Measurements from ENCODE around the gene RNASEL. TPM values are rescaled to one million over a fixed set of nuclear protein-coding genes. Genes with fewer than 3 reads are reported as not detected.
A peak's percentile ranks its signal among the peaks of the same experiment; 100 is the strongest.

Gene RNASEL
- total RNA-seq, 2 experiments from 2014 or later, result 11.4 to 13.2 TPM

- ATAC-seq (ENCODE audit: low read depth) (peak; percentile 20), DNase-seq (peak; percentile 60)
- Mint-ChIP-seq H3K36me3 (peaks cover 6% of the 10 kb centered on the region), H3K27ac (no peak overlapping the region), H3K4me3 (peak overlapping the region; percentile 59), H3K9me3 (no peaks in the 10 kb centered on the region), H3K27me3 (peaks cover 74% of the 10 kb centered on the region), H3K4me1 (peaks cover 44% of the 10 kb centered on the region)
- POLR2A ChIA-PET, result interaction anchor here (3.3 kb wide), 1 partner anchor 10 kb away, joined by 32 read pairs; the partner anchor contains the start of gene RGS16
Measured at GRCh38 chr1:182614796-182615454, 25.9 kb upstream of the RNASEL start.

GRCh38 chr1:182611787-182612186 lies 22.7 kb upstream of the RNASEL start:
- no peak overlapping the region for H3K4me3 Mint-ChIP-seq
- H3K27me3 Mint-ChIP-seq, result peaks cover 67% of the 10 kb centered on the region
- H3K27ac Mint-ChIP-seq, result no peak overlapping the region
- no peaks in the 10 kb centered on the region for H3K9me3 Mint-ChIP-seq
- H3K36me3 Mint-ChIP-seq, result peaks cover 5% of the 10 kb centered on the region
- peaks cover 42% of the 10 kb centered on the region for H3K4me1 Mint-ChIP-seq
- DNase-seq (no peak), ATAC-seq (ENCODE audit: low read depth) (no peak)
- POLR2A ChIA-PET, result interaction anchor here (1.4 kb wide), 1 partner anchor 8 kb away, joined by 4 read pairs; no protein-coding TSS in a partner anchor

DNA sequence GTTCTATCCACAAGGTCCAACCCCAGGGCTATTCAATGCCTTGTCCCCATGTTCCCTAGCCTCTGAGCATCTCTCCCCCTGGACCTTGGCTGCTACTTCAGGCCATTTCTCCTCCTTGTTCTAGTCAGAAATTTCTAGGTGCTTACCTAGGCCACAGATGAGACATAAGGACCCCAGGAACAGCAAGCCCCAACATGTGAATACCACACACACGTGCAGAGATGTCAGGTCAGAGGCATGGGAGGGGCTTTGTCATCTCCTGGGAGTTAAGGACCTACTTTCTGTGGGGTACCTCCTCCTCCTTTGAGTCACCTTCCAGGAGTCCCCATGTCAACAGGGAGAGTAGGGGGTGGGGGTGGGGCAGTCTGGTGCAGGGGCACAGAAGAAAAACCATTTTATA lies 22.3 kb upstream of the RNASEL start:
- no peaks in the 10 kb centered on the region for H3K9me3 Mint-ChIP-seq
- no peak overlapping the region for H3K4me3 Mint-ChIP-seq
- POLR2A ChIA-PET, result interaction anchor here (1.1 kb wide), 1 partner anchor 179 kb away, joined by 3 read pairs; no protein-coding TSS in a partner anchor
- ATAC-seq (ENCODE audit: low read depth), result no peak
- H3K36me3 Mint-ChIP-seq, result peaks cover 5% of the 10 kb centered on the region
- peaks cover 41% of the 10 kb centered on the region for H3K4me1 Mint-ChIP-seq
- peaks cover 63% of the 10 kb centered on the region for H3K27me3 Mint-ChIP-seq
- no peak for DNase-seq
- no peak overlapping the region for H3K27ac Mint-ChIP-seq

- POLR2A ChIA-PET, result interaction anchor here (1.1 kb wide), 1 partner anchor 179 kb away, joined by 3 read pairs; no protein-coding TSS in a partner anchor
- Mint-ChIP-seq H3K4me1 (peaks cover 34% of the 10 kb centered on the region), H3K27ac (no peak overlapping the region), H3K27me3 (peaks cover 64% of the 10 kb centered on the region), H3K9me3 (no peaks in the 10 kb centered on the region), H3K4me3 (no peak overlapping the region), H3K36me3 (peaks cover 3% of the 10 kb centered on the region)
- ATAC-seq (ENCODE audit: low read depth), result no peak
- no peak for DNase-seq
Measured at GRCh38 chr1:182610606-182611194, 21.6 kb upstream of the RNASEL start.

DNA sequence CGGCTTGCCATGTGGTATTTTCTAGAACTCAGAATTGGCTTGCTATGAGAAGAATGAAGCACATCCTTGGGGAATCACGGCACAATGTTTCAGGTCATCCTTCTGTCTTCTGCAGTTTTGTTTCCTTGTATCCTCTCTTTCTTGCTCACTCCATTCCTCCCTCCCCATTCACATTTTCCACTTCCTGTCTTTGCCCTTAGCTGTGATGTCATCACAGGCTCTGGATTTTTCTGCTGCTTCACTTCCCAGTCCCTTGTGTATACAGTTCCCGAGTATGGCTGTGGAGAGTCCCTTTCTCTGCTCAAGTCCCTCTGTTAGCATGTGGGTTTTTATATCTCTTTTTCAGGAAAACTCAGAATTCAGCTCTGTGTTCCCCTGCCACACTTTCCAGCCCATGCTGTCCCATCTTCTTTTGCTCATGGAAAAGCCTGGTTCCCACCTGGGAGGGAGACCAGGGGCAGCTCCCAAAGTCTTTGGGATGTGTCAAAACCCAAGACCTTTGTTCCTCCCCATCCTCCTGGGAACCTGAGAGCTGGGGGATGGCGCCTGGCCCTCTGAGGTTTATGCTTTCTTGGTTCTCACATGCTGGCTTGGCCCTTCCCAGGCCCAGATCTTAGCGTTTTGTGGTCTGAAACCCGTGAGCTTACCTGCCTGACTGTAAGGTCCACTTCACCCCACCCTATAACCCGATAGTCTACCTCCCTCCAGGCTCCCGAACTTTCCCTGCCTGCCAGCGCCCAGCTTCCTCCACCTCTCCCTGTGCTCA lies 20.0 kb upstream of the RNASEL start:
- POLR2A ChIA-PET, result interaction anchor here (1.0 kb wide), 1 partner anchor 20 kb away, joined by 3 read pairs; no protein-coding TSS in a partner anchor
- no peak for DNase-seq

GRCh38 chr1:182608236-182608635 lies 19.2 kb upstream of the RNASEL start:
- Mint-ChIP-seq H3K4me1 (peaks cover 37% of the 10 kb centered on the region), H3K36me3 (peaks cover 3% of the 10 kb centered on the region), H3K9me3 (no peaks in the 10 kb centered on the region), H3K27me3 (peaks cover 52% of the 10 kb centered on the region), H3K4me3 (no peak overlapping the region), H3K27ac (no peak overlapping the region)
- no peak for ATAC-seq (ENCODE audit: low read depth)
- POLR2A ChIA-PET, result no interaction called here
- no peak for DNase-seq

More for the DNA sequence above, 20.0 kb upstream of the RNASEL start:
- Mint-ChIP-seq H3K27me3 (peaks cover 60% of the 10 kb centered on the region), H3K36me3 (peaks cover 3% of the 10 kb centered on the region), H3K27ac (no peak overlapping the region), H3K4me1 (peaks cover 34% of the 10 kb centered on the region), H3K4me3 (no peak overlapping the region), H3K9me3 (no peaks in the 10 kb centered on the region)
- no peak for ATAC-seq (ENCODE audit: low read depth)

DNA sequence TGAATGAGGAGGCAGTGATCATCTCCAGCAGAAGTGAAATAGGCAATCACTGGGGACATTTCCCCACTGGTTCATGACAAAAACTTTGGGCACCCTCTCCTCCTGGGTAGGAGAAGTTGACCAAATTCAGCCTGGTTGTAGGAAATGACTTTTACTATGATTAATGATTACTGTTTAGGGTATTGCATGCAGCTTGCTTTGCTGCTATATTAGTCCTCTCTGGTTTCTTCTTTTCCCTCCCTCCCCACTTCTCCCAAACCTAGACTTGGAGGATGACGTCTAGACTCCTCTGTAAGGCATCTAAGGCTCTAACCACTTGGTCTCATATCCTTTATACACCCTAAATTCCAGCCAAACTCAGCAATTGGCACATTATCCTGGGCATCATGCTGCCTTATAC lies 18.5 kb upstream of the RNASEL start:
- DNase-seq, result no peak
- Mint-ChIP-seq H3K27ac (no peak overlapping the region), H3K27me3 (peaks cover 46% of the 10 kb centered on the region), H3K9me3 (no peaks in the 10 kb centered on the region), H3K4me3 (no peak overlapping the region), H3K4me1 (peaks cover 35% of the 10 kb centered on the region), H3K36me3 (peaks cover 3% of the 10 kb centered on the region)
- POLR2A ChIA-PET, result interaction anchor here (4.9 kb wide), 1 partner anchor 8 kb away, joined by 32 read pairs; no protein-coding TSS in a partner anchor
- no peak for ATAC-seq (ENCODE audit: low read depth)

DNA sequence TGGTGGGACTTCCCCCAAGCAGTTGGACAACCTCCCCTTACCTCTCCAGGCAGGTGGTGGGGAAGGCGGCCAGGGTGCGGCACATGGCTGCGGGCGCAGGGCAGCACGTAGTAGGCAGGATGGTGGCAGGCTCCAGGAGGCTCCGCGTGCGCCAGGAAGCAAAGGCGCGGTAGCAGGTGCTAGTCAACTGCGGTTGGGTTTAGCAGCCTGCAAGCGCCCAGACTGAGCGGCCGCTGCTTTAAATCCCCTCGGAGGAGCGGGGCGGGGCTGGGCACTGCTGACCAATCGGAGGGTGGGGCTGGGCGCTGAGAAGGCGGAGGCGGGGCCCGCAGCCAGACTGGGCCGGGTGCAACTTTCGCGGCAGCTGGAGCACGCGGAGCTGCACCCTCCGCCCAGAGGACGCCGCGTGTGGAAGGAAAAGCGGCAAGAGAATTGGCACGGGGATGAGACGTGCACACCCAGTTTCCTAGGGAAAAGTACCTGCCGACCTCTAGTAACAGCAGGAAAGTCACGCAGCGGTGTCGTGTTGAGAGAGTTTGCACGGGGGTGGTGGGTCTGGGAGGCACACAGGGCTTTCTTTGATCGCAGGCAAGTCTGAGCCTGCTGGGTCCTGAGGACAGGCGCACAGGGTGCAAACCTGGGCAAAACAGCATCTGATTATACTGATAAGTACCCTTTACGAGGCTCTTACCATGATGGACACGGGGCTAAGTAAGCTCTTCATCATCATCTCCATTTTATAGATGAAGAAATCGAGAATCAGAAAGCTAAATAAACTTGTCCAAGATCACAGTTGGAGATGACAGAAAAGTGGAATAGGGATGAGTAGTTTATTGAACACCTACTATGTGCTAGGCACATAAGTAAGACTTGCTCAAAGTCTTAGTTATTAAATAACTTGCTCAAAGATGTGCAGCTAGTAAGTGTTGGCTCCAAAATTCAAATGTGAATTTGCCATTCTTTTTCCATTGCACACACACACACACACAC lies 15.4 kb upstream of the RNASEL start, which contains the start of gene RGS16:
RGS16 (minus strand) TSS at position 215 of the 990 bp plus-strand sequence; CDS start at position 85, 130 bp downstream.
- Mint-ChIP-seq H3K4me1 (peaks cover 28% of the 10 kb centered on the region), H3K4me3 (peak within 1 kb of the TSS; percentile 70), H3K27me3 (peaks cover 20% of the 10 kb centered on the region), H3K27ac (peak within 1 kb of the TSS; percentile 47), H3K9me3 (no peaks in the 10 kb centered on the region), H3K36me3 (peaks cover 4% of the 10 kb centered on the region)
- ATAC-seq (ENCODE audit: low read depth), result peak; percentile 88
- POLR2A ChIA-PET, result interaction anchor here (1.5 to 4.9 kb wide), 2 partner anchors 11 to 183 kb away, joined by 6 to 32 read pairs; no protein-coding TSS in a partner anchor
- DNase-seq, result peak; percentile 88

DNA sequence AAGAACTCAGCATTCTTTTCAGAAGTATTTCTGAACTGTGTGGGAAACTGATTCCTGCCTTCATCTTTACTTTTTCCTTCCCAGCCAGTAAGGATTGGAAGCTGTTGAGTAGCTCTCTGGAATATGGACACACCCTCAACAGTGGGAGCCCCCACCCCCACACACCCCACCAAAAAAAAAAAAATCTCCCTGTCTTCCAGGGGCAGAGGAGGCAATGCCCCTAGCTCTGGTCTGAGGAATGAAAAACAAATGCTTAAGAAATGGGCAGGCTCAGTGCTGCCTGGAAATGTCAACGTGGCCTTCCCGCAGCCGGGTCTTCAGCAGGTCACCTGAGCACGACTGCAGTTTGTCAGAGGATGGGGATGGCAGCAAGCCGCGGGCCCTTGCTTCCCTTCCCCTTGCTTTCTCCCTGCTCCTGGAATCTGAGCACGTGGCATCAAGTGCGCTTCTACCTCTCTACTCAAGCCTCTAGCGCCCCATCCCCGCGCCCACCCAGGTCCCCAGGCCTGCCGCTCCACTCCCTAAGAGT lies 14.7 kb upstream of the RNASEL start:
- Mint-ChIP-seq H3K27me3 (peaks cover 12% of the 10 kb centered on the region), H3K9me3 (no peaks in the 10 kb centered on the region), H3K4me3 (peak overlapping the region; percentile 70), H3K4me1 (peaks cover 26% of the 10 kb centered on the region), H3K27ac (peak overlapping the region; percentile 47), H3K36me3 (peaks cover 2% of the 10 kb centered on the region)
- peak; percentile 5 for ATAC-seq (ENCODE audit: low read depth)
- POLR2A ChIA-PET, result interaction anchor here (1.1 to 4.9 kb wide), 4 partner anchors 9 to 183 kb away, joined by 4 to 32 read pairs (median 6); no protein-coding TSS in a partner anchor
- DNase-seq, result no peak

DNA sequence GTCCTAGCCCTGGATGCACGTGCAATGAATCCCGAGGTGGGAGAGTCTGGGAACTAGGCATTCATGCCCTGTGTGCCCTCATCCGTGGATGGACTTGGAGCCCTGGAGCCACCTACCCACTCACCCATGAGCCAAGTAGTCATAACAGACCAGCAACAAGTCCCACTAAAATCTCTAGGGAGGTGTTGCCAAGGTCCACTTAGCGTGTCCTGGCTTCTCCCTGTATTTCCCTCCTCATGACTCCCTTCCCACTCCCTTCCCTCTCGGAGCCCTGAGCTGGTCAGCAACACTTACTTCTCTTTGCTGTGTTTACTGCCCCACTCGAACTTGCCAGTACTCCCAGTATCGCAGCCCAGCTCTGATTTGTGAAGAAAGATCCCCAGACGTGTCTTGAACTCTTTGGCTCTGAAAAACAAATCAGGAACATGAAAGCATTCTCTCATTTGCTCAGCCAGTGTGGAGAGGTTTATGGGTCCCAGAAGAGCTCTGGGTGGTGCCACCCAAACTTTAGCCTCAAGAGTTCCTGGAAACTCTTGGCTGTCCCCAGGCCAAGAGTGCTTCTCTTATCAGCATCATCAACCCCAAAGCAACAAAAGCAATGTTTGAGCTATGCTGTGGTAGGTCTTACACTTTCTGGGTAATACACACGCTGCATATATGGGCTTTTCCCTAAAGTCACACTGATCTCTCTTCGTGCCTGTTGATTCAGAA lies 14.0 kb upstream of the RNASEL start:
- peaks cover 8% of the 10 kb centered on the region for H3K27me3 Mint-ChIP-seq
- peak overlapping the region; percentile 70 for H3K4me3 Mint-ChIP-seq
- ATAC-seq (ENCODE audit: low read depth) (peak; percentile 45), DNase-seq (no peak)
- no peaks in the 10 kb centered on the region for H3K9me3 Mint-ChIP-seq
- H3K36me3 Mint-ChIP-seq, result peaks cover 2% of the 10 kb centered on the region
- POLR2A ChIA-PET, result interaction anchor here (1.1 to 4.9 kb wide), 4 partner anchors 9 to 184 kb away, joined by 4 to 32 read pairs (median 6); no protein-coding TSS in a partner anchor
- peaks cover 26% of the 10 kb centered on the region for H3K4me1 Mint-ChIP-seq
- H3K27ac Mint-ChIP-seq, result peak overlapping the region; percentile 47

- peaks cover 2% of the 10 kb centered on the region for H3K36me3 Mint-ChIP-seq
- H3K4me3 Mint-ChIP-seq, result no peak overlapping the region
- peaks cover 20% of the 10 kb centered on the region for H3K4me1 Mint-ChIP-seq
- no peak for DNase-seq
- H3K9me3 Mint-ChIP-seq, result no peaks in the 10 kb centered on the region
- peaks cover 7% of the 10 kb centered on the region for H3K27me3 Mint-ChIP-seq
- POLR2A ChIA-PET, result interaction anchor here (1.2 to 1.5 kb wide), 5 partner anchors 14 to 238 kb away, joined by 3 to 6 read pairs (median 3); no protein-coding TSS in a partner anchor
- no peak overlapping the region for H3K27ac Mint-ChIP-seq
- ATAC-seq (ENCODE audit: low read depth), result no peak
Measured at GRCh38 chr1:182601913-182602312, 12.9 kb upstream of the RNASEL start.

All from activated naive CD8-positive, alpha-beta T cell treated with anti-CD3 and anti-CD28 coated beads, Interleukin-2, amount 10 ng/mL, durations not matched to agents 7 days and 5 days (primary cell).